ENCODE data around the gene PPIE. TPM values are rescaled to one million over a fixed set of nuclear protein-coding genes. Genes with fewer than 3 reads are reported as not detected.
"Not testable (repeated sequence)": the region's sequence is repeated elsewhere in the genome, so short reads cannot be mapped to it uniquely, and the experiment has no call there.

The PPIE gene
- total RNA-seq, 1 donor from 2014 or later: 38.7 TPM

DNA sequence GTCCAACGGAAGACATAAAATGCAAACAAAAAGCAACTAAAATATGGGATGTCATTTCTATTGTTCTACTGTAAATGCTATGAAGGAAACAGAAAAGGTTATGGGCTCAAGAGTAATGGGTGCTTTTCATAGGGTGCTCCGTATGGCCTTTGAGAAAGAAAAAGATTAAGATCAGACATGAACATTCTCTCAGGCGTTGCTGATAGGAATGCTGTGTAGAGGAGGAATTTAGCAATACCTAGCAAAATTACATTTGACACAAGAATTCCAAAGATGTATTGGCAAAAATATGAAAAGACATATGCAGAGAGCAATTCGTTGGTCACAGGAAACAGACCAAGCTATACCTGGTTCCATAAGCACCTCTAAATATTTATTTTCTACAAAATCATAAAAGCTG lies 38.2 kb downstream of the PPIE start:
- DNase-seq (ENCODE audit: low read depth in 2 of 2): no peak

DNA sequence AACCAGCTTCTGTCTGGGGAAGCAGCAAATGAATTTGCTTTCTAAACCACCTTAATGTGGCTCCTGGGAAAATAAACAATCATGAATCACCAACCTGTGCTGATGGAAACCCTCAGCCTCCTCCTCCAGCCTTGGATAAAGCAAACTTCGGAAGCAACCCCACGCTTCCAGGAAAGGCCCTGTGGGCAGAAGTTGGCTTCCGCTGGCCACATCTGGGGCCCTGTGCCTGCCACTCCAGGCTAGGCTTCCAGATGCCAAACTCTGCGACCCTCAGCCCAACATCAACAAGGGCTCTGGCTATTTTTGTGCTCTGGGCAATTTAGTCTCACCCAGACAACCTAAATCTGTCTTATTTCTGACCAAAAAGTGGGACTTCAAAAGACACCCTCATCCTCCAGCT lies 38.6 kb downstream of the PPIE start:
- no peak for DNase-seq (ENCODE audit: low read depth in 2 of 2)

DNA sequence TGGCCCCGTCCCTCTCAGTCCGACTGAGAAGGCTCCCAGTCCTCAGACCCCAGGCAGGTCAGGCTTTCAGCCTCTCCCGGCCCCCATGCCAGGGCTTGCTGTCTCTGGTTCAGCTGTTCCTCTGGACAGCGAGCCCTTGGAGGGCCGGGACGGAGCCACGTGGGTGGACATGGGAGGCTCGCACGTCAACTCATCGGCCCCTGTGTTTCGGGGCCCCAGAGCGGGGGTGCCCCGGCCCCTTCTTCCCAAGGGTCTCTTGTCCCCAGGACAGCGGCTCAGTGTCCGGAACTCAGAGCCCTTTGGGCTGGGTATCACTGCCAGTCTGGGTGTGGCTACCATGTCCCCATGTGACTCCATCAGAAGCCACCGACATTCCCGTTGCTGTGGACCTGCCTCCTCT lies 39.2 kb downstream of the PPIE start:
- not testable (repeated sequence) for DNase-seq (ENCODE audit: low read depth in 2 of 2)

DNA sequence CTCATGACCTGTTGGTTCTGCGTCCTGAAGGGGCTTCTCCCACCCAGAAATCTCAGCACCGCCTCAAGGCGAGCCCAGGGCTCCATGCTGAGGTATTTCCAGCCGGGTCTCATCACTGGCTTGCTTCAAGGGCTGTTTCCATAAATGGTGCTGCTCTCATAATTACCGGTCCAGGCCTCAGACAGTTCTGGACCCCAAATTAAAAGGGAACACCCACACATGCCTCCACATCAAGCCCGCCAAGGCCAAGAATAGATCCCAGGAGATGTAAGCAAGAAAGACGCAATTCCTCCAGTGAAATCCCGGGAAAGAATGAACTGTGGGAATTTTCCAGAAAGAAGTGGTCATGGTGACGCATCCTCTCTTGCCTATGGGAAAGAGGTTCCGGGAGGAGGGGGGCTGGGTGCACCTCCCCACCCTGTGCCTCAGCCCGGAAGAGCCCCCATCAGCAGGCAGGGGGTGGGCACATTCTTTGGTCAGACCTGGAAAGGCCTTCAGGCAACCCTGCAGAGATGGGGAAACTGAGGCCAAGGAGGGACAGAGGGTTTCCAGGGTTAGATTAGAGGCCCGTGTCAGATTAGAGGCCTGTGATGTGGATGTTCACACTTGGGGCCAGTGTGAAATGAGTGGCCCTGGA lies 39.9 kb downstream of the PPIE start:
- not testable (repeated sequence) for DNase-seq (ENCODE audit: low read depth in 2 of 2)

DNA sequence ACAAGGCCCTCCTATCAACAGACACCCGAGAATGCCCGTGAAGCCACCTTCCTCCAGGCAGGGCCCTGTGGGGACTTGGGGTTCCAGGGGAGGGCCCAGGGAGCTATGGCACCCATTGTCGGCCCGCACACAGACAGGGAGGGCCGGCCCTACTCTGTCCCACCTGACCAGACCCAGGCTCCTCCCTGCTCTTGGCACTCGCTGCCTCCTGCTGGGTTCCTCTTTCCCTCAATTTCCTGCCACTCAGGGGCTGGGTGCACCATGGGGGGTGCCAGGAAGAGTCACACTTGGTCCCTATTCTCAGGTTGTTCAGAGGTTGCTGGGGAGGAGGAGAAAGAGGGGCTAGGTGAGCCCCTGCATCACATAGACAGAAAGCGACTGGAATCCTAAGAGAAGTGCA lies 40.5 kb downstream of the PPIE start:
- DNase-seq (ENCODE audit: low read depth in 2 of 2): no peak

DNA sequence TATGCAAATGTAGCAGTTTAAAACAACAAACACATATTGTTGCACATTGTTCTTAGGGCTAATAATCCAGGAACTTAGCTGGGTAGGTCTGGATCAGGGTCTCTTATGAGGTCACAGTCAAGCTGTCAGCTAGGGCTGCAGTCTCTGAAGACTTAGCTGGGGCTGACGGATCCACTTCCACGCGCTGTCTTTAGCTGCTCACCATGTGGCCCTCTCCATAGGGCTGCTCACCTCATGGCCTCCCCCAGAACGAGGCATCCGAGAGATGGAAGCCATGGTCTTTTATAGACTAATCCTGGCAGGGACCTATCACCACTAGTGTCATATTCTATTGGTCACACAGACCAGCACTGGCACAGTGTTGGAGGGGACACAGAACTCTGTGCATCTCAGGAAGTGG lies 41.1 kb downstream of the PPIE start:
- DNase-seq (ENCODE audit: low read depth in 2 of 2): no peak

DNA sequence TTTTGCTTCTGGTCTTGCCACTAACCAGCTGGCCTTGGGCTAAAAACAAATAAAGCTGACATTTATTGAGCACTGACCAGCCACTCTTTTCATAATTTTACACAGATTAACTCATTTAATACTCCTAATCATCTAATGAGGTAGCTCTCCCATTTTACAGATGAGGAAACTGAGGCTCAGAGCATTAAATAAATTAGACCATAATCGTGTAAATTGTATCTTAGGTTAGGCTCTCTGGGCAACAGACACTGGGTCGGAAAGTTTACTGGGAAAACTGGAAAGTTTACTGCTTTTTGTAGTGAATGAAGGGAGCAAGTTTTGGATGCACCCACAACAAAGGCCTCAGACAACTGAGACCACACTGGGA lies 42.6 kb downstream of the PPIE start:
- no peak for DNase-seq (ENCODE audit: low read depth in 2 of 2)

DNA sequence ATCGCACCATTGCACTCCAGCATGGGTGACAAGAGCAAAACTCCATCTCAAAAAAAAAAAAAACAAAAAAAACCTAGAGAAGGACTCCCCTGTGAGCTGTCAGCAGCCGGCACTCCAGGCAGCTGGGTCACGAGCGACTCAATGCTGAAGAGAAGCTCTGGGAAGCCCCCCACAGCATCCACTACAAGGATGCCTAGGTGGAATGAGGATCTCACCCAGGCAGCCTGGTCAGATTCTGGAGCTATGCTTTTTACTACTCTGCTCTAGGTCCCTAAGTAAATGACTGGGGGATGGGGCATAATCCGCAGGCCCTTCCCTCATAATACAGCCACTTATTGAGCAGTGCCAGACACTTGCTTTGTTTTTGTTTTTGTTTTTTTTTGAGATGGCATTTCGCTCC lies 43.4 kb downstream of the PPIE start:
- DNase-seq (ENCODE audit: low read depth in 2 of 2): no peak

DNA sequence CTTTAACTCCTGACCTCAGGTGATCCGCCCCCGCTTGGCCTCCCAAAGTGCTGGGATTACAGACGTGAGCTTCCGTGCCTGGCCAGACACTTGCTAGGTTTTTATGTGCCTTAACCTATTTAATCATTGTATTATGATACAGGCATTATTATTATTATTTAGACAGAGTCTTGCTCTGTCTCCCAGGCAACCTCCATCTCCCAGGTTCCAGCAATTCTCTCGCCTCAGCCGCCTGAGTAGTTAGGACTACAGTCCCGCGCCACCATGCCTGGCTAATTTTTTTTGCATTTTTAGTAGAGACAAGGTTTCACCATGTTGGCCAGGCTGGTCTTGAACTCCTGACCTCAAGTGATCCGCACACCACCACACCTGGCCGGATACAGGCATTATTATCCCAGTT lies 44.0 kb downstream of the PPIE start:
- DNase-seq (ENCODE audit: low read depth in 2 of 2): not testable (repeated sequence)

DNA sequence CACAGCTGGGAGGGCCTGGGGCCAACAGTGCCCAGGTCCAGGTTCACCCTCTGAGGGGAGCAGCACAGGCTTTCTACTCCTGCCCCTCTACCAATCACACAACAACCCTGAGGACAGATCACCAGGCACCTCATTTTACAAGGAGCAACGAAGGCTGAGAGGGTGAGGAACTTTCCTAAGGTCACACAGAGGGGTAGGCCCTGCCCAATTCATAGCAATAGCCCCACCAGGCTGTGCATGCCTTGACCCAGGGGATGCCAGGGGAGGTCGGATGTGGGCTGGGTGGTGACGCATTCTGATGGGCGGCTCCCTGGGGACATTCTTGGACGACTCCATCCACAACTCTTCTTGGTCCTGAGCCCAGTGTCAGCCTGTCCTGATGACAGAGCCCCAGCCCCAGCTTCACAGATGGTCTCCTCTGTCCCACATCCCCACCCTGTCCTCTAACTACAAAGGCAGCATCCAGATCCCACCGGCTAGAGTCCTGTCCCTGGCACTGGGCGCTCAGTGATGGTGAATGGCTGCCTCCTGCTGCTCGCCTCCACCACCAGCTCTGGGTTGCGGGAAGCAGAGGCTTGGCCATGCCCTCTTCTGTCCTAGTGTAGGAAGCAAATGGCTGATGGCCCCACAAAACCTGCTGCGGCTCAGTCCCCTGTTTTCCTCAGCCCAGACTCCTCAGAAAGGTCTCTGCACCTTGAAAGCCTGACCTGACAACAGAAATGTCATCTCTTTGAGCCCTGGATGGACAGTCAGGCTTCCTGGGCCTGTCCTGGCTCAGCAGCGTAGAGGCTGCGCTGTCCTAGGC lies 47.8 kb downstream of the PPIE start:
- not testable (repeated sequence) for DNase-seq (ENCODE audit: low read depth in 2 of 2)

DNA sequence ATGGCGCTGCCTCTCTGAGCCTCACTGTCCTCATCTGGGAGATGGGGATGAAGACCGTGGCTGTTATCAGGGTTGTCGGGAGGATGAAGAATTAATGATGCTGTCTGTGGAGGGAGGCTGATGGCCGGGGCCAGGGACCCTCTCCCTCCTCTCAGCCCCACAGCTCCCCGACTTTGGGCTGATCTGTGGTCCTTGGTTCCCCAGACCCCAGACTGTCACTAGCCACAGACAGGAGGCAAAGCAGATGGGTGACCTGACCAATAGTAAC lies 48.4 kb downstream of the PPIE start:
- DNase-seq (ENCODE audit: low read depth in 2 of 2): not testable (repeated sequence)

DNA sequence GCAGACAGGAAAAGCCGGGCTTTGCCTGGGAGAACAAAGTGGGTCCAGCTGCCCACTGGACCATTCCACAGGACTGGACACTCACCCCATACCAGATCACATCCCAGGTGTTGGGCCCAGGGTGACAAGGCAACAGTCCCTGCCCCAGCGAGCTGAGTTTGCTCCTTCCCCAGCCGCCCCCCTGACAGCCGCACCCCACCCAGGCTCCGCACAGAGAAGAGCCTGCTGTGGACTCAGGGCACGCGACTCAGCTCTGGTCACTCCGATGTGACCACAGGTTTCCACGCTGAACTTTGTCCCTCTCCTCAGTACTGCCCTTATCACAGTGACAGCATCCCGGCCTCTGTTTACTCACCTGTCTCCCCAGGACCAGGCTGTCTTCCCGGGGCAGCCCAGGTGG lies 48.8 kb downstream of the PPIE start:
- no peak for DNase-seq (ENCODE audit: low read depth in 2 of 2)

DNA sequence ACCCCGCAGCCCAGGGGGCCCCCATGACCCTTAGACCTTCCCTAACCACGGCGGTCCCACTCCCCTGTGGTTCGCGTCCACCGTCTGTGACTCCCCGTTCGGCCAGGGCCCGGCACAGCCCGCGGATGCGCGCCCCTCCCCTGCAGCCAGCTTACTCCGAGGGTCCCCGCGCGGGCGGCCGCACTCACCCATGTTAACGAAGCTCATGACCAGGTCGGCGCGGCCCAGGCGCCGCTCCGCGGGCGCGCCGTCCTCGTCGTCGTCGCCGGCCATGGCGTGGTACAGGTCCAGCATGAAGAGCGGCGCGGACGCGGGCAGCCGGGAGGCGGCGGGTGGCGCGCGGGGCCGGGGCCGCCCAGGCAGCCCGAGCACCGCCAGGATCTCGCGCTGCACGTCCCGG lies 49.3 kb downstream of the PPIE start:
- DNase-seq (ENCODE audit: low read depth in 2 of 2): not testable (repeated sequence)

DNA sequence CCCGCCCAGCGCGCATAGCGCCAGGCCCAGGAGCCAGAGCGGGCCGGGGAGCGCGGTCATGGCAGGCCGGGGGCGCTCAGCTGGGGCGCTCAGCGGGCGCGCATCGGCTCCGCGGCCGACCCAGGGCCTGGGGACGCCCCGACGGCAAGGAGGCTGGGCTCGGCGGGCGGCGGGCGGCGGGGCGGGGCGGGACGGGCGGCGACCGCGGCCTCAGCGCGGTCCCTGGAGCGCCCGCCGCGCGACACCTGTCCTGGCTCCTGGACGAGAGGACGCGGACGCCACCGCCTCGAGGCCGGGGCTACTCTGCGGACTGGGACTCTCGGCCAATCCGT lies 49.7 kb downstream of the PPIE start:
- no peak for DNase-seq (ENCODE audit: low read depth in 2 of 2)

DNA sequence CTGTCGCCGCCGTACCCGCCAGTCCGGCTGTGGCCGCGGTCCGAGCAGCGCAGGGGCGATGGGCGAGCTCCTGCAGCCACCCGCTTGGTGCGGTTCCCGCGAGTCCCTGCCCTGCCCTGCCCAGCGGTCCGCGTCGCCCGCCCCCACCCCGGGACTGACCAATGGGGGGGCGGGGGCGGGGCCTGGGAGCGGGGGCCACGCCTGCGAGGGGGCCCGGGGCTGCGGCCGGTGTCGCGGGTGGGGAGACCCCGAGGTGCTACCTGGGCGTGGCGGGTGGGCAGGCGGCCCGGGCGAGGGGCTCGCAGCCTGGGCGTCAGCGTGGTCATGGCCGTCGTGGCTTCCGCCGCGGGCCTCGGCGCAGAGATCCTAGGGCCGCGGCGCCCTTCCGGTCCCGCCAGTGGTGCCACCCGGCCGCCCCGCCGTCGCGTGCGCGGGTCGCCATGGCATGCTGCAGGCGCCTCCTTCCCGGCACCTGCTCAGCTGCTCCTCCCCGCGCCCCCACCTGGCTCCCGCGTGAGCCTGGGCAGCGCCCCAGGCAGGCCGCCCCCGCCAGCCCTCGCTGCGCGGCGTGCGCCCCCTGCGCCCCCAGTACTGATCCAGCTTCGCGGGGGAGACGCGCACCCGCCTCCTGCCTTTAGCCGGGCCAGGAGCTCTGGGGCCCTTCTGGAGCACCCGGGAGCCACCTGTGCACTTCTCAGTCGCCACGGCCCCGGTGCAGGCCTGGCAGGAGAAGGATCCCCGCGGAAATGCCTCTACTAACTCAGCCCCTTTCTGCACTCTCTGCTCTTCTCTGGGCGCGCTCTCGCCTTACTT lies 50.3 kb downstream of the PPIE start, which contains the start of gene BMP8B:
Gene BMP8B (minus strand): TSS at position 108 of the 813 bp plus-strand sequence. CDS start 380 bp downstream, outside the sequence.
- peak; percentile 15 to 41 for DNase-seq (ENCODE audit: low read depth in 2 of 2)

DNA sequence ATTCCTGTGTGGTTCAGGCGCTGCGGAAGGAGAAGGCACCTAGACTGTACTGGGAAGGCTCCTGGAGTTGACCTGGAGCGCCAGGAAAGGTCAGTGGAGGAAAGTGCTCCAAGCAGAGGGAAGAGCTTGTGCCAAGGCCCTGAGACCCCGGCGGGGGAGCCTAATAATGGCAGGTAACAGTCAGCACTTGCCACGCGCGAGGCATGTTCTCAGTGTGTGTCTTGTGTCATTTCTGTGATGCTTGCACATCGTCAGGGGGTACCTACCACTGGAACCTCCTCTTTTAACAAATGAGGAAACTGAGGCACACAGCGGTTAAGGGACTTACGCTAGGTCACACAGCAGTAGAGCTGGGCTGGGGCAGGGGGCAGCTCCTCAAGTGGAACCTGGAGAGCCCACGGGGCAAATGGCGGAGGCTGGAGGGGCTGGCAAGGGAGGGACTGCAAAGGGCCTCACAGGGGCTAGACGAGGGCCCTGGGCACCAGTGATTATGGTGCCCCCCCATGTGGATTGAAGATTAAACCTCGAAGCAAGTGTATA lies 51.0 kb downstream of the PPIE start:
- DNase-seq (ENCODE audit: low read depth in 2 of 2): no peak

DNA sequence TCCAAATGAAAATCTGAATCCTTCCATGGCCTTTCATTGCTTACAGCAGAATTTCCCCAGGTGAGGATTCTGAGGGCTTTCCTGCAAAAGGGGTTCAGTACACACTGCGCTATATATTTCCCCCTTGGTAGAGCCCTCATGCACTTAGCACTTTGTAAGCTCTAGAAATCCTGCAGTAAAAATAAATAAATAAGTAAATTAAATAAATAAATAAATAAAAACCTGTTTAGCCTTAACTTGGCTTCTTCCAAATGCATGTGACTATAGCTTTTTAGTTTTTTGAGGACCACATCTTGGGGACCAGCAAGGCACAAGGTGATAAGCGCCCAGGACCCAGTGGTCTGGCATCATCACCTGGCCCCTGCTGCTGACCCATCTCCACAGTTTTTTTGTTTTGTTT lies 53.2 kb downstream of the PPIE start:
- no peak for DNase-seq (ENCODE audit: low read depth in 2 of 2)

DNA sequence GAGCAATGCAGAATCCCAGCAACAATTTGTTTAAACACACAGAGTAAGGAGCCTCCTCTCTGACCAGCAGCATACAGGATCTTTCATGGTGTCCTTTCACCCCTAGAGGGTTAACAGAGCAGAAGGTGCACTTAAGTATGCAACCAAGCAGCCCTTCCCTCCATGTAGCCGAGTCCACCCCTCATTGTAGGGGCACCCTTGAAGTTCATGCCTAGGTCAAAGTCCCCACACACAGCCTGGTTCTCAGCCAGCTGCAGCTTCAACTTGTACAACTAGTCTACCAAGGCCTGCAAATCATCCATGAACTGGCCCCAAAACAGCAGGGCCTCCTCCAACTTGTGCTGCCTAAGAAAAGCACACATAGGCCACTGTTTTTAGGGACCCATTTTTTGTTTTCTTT lies 57.0 kb downstream of the PPIE start:
- DNase-seq (ENCODE audit: low read depth in 2 of 2): no peak

DNA sequence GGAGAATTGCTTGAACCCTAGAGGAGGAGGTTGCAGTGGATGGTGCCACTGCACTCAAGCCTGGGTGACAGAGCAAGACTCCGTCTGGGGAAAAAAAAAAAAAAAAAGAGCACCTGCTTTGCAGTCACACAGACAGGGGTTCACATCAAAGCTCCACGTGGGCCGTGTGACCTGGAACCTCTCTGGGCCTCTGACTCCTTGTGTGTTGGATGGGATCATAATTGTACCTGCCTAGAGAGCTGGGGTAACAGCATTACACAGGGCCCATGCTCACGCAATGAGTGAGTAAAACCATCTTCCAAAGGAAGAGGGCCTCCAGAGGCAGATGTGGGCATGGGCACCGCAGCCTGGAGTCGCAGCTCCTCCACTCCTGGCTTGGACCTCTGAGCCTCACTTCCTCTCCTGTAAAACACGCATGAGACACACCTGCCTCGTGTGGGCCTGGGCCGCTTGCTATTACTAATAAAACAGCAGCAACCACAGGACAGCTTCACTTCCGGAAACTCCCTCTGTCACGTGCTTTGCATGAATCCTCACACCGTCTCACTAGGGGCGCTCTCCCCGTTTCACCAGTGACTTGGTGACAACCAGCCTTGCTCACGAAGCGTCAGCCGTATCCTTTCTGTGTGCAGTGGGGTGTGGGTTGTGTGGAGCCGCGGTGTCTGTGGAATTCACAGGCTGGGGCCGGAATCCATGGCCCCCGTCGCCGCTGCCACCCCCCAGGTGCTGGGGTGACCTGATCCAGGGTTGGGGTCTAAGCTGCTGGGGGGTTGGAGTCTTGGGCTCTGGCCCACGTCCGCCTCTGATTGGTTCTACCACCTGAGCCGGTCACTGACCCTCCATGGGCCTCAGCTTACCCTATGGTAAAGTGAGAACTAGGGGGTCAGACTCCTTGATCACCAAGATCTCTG lies 60.4 kb downstream of the PPIE start:
- peak in 1 of 2 donors; percentile 45 for DNase-seq (ENCODE audit: low read depth in 2 of 2)

DNA sequence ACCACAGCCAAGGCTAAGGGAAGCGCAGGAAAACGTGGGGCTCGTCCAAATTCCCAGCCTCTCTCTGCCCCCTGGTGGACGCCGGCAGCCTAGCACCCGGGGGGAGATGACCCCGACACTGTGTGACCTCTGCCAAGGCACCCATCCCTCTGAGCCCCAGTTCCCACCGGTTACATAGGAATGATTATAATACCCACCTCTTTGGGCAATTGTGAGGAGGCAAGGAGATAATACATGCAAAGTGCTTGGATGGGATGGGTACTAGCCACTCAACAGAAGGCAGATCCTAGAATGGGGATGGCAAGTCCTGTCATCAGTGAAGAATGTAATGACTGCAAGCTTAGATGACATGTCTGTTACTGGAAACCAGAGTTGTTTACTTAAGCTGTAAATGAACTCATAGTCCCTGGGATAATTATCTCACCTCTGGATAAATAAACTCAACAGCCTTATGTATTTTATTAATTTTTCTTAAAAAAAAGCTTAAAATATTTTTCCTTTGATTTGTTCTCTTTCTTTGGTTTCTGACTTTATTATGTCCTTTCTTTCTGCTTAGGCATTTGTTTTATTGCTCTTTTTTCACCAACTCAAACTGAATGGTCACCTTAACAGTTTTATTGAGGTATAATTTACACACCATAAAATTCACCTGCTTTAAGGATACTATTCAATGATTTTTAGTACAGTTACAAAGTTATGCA lies 61.2 kb downstream of the PPIE start:
- DNase-seq (ENCODE audit: low read depth in 2 of 2): peak; percentile 48 to 56

DNA sequence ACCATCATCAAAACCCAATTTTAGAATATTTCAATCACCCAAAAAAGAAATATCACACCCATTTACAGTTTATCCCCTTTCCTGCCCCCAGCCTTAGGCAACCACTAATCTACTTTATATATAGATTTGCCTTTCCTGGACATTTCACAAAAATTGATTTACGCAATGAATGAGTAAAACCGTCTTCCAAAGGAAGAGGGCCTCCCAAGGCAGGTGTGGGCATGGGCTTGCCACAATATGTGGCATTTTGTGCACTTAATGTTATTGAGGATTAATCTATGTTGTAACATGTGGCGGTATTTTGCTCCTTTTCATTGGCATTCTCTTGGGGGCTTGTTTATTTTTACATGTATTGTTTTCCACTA lies 61.8 kb downstream of the PPIE start:
- no peak for DNase-seq (ENCODE audit: low read depth in 2 of 2)

Data from lung microvascular endothelial cell (primary cell).